ENCODE data around the gene APCDD1L. TPM values are rescaled to one million over a fixed set of nuclear protein-coding genes. Genes with fewer than 3 reads are reported as not detected.

APCDD1L gene
- total and polyA plus RNA-seq, 4 donors, result 0.04 TPM; not detected in 3

GRCh38 chr20:58466095-58466708, 49.0 kb downstream of the APCDD1L start:
- Histone ChIP-seq H3K4me3 (ENCODE audit: low read depth in 1 of 3, low read length in 3 of 3) (no peak overlapping the region), H3K9ac (ENCODE audit: low read depth in 1 of 2, low read length in 2 of 2) (no peak overlapping the region), H3K4me1 (ENCODE audit: control insufficient read depth in 4 of 4, insufficient read depth in 4 of 4, low read length in 3 of 4) (no peaks in the 10 kb centered on the region), H3K36me3 (ENCODE audit: control insufficient read depth in 4 of 4, insufficient read depth in 3 of 4, low read depth in 1 of 4, low read length in 3 of 4) (no peaks in the 10 kb centered on the region), H3K27ac (ENCODE audit: low read depth in 1 of 2, low read length in 2 of 2) (no peak overlapping the region), H3K9me3 (ENCODE audit: control insufficient read depth in 4 of 4, low read length in 3 of 4) (no peaks in the 10 kb centered on the region), H3K27me3 (ENCODE audit: control insufficient read depth in 4 of 4, insufficient read depth in 4 of 4, low read length in 3 of 4) (peaks cover 0 to 3% (median 0%) of the 10 kb centered on the region in 4 donors)
- WGBS, result 91% methylated on average over 27 of the region's 27 CpGs
- TF ChIP-seq RAD21 (IDR thresholded peaks at IDR 0.05), result no peak
- no peak for TF ChIP-seq MAX (IDR thresholded peaks at IDR 0.05)
- TF ChIP-seq FOXA1 (IDR thresholded peaks at IDR 0.05), result no peak
- no peak for TF ChIP-seq NR2F2 (IDR thresholded peaks at IDR 0.05)
- TF ChIP-seq, protein P1, sequence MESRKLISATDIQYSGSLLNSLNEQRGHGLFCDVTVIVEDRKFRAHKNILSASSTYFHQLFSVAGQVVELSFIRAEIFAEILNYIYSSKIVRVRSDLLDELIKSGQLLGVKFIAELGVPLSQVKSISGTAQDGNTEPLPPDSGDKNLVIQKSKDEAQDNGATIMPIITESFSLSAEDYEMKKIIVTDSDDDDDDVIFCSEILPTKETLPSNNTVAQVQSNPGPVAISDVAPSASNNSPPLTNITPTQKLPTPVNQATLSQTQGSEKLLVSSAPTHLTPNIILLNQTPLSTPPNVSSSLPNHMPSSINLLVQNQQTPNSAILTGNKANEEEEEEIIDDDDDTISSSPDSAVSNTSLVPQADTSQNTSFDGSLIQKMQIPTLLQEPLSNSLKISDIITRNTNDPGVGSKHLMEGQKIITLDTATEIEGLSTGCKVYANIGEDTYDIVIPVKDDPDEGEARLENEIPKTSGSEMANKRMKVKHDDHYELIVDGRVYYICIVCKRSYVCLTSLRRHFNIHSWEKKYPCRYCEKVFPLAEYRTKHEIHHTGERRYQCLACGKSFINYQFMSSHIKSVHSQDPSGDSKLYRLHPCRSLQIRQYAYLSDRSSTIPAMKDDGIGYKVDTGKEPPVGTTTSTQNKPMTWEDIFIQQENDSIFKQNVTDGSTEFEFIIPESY (IDR thresholded peaks at IDR 0.05), result no peak
- no peak for TF ChIP-seq CTCF (IDR thresholded peaks at IDR 0.05; ENCODE audit: low read depth, low read length, missing input control)
- no peak for DNase-seq (ENCODE audit: low spot score)

- Histone ChIP-seq H3K9me3 (ENCODE audit: control insufficient read depth in 4 of 4, low read length in 3 of 4) (no peaks in the 10 kb centered on the region), H3K4me1 (ENCODE audit: control insufficient read depth in 4 of 4, insufficient read depth in 4 of 4, low read length in 3 of 4) (no peaks in the 10 kb centered on the region), H3K27me3 (ENCODE audit: control insufficient read depth in 4 of 4, insufficient read depth in 4 of 4, low read length in 3 of 4) (peaks cover 0 to 3% (median 0%) of the 10 kb centered on the region in 4 donors), H3K9ac (ENCODE audit: low read depth in 1 of 2, low read length in 2 of 2) (no peak overlapping the region), H3K27ac (ENCODE audit: low read depth in 1 of 2, low read length in 2 of 2) (no peak overlapping the region), H3K36me3 (ENCODE audit: control insufficient read depth in 4 of 4, insufficient read depth in 3 of 4, low read depth in 1 of 4, low read length in 3 of 4) (no peaks in the 10 kb centered on the region), H3K4me3 (ENCODE audit: low read depth in 1 of 3, low read length in 3 of 3) (no peak overlapping the region)
- WGBS, result 77% methylated on average over 8 of the region's 8 CpGs
- no peak for TF ChIP-seq HNF4A (conservative IDR thresholded peaks at IDR 0.05)
- TF ChIP-seq MAX (IDR thresholded peaks at IDR 0.05), result no peak
- no peak for TF ChIP-seq RXRA (IDR thresholded peaks at IDR 0.05)
- TF ChIP-seq, protein P1 (IDR thresholded peaks at IDR 0.05), result no peak
- no peak for TF ChIP-seq FOXA2 (IDR thresholded peaks at IDR 0.05)
- no peak for TF ChIP-seq FOXA1 (IDR thresholded peaks at IDR 0.05)
- no peak for TF ChIP-seq SP1 (IDR thresholded peaks at IDR 0.05)
- TF ChIP-seq EGR1 (IDR thresholded peaks at IDR 0.05; ENCODE audit: low read depth in 2 of 2), result no peak
- TF ChIP-seq CTCF (IDR thresholded peaks at IDR 0.05; ENCODE audit: low read depth, low read length, missing input control), result no peak
- DNase-seq (ENCODE audit: low spot score), result no peak
These were observed 50.4 kb downstream of the APCDD1L start for GRCh38 chr20:58464838-58465237.
